HCT116 (cell line): Measurements from ENCODE around the gene NDUFS3. TPM values are rescaled to one million over a fixed set of nuclear protein-coding genes. Genes with fewer than 3 reads are reported as not detected.

Experiments used
- ATAC-seq: fragments of 200-7000 bp; cut with Tn5 transposase; 2 replicates; pipeline ENCODE4 v1.9.1; 2020; ENCODE audit warnings: mild to moderate bottlenecking, moderate library complexity
- BruUV-seq: library from RNA; stranded (reverse); fragments of 400-500 nt; replicated peaks from 2 replicates; lab custom pipeline; 2021; lab: Mats Ljungman, UMichigan
- CTCF ChIA-PET: fragments of 300-600 bp; sonication (Branson Sonifier 250); formaldehyde crosslinking; loops from one replicate; lab custom pipeline; 2021; ENCODE audit warnings: antibody characterized with exemption; lab: Charles Lee
- POLR2A ChIA-PET: fragments of 300-600, 350-600 bp; sonication (Branson Sonifier 250); formaldehyde crosslinking; loops from one replicate; lab custom pipeline; 2021; ENCODE audit warnings: antibody characterized with exemption; lab: Charles Lee
- RAD21 ChIA-PET, 2 experiments: fragments of 300-600 bp; sonication (Branson Sonifier 250); formaldehyde crosslinking; loops; one replicate each; lab custom pipeline; 2023; ENCODE audit warnings: low total read pairs in 2 of 2; ENCODE audit not compliant: uncharacterized antibody in 2 of 2, unreplicated experiment in 2 of 2, low non-redundant PET in 1 of 2; lab: Charles Lee
- DNase-seq: peaks from one replicate; pipeline ENCODE4 v3.0.0-alpha.2; 2010; ENCODE audit warnings: low read depth, low spot score
- H2AFZ ChIP-seq: fragments of 200-600 bp; shearing (Covaris generic), sonication (generic); 2 replicates; pipeline ENCODE4 v1.6.1; 2017; ENCODE audit warnings: low read depth, mixed run types, mixed read lengths, antibody characterized with exemption, low read length; ENCODE audit not compliant: poor library complexity, severe bottlenecking
- H3K27ac ChIP-seq: 2 replicates; pipeline ENCODE4 v1.5.1; 2012; ENCODE audit warnings: low read depth, low read length
- H3K27me3 ChIP-seq: fragments of 200-600 bp; sonication (generic); 2 replicates; pipeline ENCODE4 v1.6.1; 2016; ENCODE audit warnings: mixed run types, low read length, mixed read lengths; ENCODE audit not compliant: insufficient read depth
- H3K36me3 ChIP-seq, 2 experiments: fragments of 200-500 bp in 1 of 2; fragments of 200-600 bp in 1 of 2; sonication (Bioruptor generic) in 1 of 2; sonication (generic) in 1 of 2; 2 replicates each; pipeline versions ENCODE4 v1.5.1 to v1.6.1; 2014 to 2016; ENCODE audit warnings: low read length in 2 of 2, inconsistent platforms in 1 of 2, mixed read lengths in 1 of 2, mixed run types in 1 of 2; ENCODE audit not compliant: insufficient read depth in 2 of 2, control insufficient read depth in 1 of 2
- H3K4me1 ChIP-seq, 2 experiments: fragments of 200-600 bp in 1 of 2; sonication (generic) in 1 of 2; 2 replicates each; pipeline versions ENCODE4 v1.5.1 to v1.6.1; 2012 to 2017; ENCODE audit warnings: low read length in 2 of 2, inconsistent platforms in 1 of 2, mild to moderate bottlenecking in 1 of 2, mixed read lengths in 1 of 2, mixed run types in 1 of 2, moderate library complexity in 1 of 2; ENCODE audit not compliant: insufficient read depth in 2 of 2, control insufficient read depth in 1 of 2
- H3K4me2 ChIP-seq: fragments of 200-600 bp; sonication (generic); 2 replicates; pipeline ENCODE4 v1.6.1; 2017; ENCODE audit warnings: mixed run types, low read length, mixed read lengths
- H3K4me3 ChIP-seq, 2 experiments: fragments of 200-600 bp in 1 of 2; sonication (generic) in 1 of 2; replicated peaks in 1 of 2; 2 replicates each; pipeline ENCODE4 v1.5.1; 2011 to 2016; ENCODE audit warnings: low read length in 2 of 2, control low read depth in 1 of 2, low read depth in 1 of 2, mild to moderate bottlenecking in 1 of 2, mixed read lengths in 1 of 2, mixed run types in 1 of 2
- H3K79me2 ChIP-seq: fragments of 200-600 bp; sonication (generic); 2 replicates; pipeline ENCODE4 v1.6.1; 2017; ENCODE audit warnings: mild to moderate bottlenecking, mixed run types, low read length, moderate library complexity, mixed read lengths; ENCODE audit not compliant: insufficient read depth
- H3K9ac ChIP-seq: fragments of 200-600 bp; sonication (generic); 2 replicates; pipeline ENCODE4 v1.6.1; 2016; ENCODE audit warnings: low read length, mixed read lengths
- H3K9me2 ChIP-seq: fragments of 200-600 bp; sonication (generic), shearing (Covaris generic); 2 replicates; pipeline ENCODE4 v1.6.1; 2017; ENCODE audit warnings: mixed run types, mild to moderate bottlenecking, moderate library complexity; ENCODE audit not compliant: insufficient read depth
- H3K9me3 ChIP-seq, 2 experiments: fragments of 200-500 bp in 1 of 2; fragments of 200-600 bp in 1 of 2; sonication (Bioruptor generic) in 1 of 2; sonication (generic) in 1 of 2; 2 replicates each; pipeline ENCODE4 v1.6.1; 2014 to 2017; ENCODE audit warnings: low read length in 2 of 2, mixed read lengths in 2 of 2, inconsistent platforms in 1 of 2, low read depth in 1 of 2, mild to moderate bottlenecking in 1 of 2, mixed run types in 1 of 2, moderate library complexity in 1 of 2; ENCODE audit not compliant: control insufficient read depth in 1 of 2, insufficient read depth in 1 of 2
- H4K20me1 ChIP-seq: fragments of 200-600 bp; sonication (generic), shearing (Covaris generic); 2 replicates; pipeline ENCODE4 v1.6.1; 2017; ENCODE audit warnings: mixed run types, mild to moderate bottlenecking, moderate library complexity; ENCODE audit not compliant: insufficient read depth
- ATF3 ChIP-seq: IDR thresholded peaks from 2 replicates; pipeline ENCODE4 v1.6.1; 2012
- CEBPB ChIP-seq: IDR thresholded peaks from 2 replicates; pipeline ENCODE4 v1.6.1; 2012; ENCODE audit warnings: low read depth
- CTCF ChIP-seq, 3 experiments: fragments of 200-600 bp in 1 of 3; sonication (generic) in 1 of 3; IDR thresholded peaks in 2 of 3; conservative IDR thresholded peaks in 1 of 3; 2 replicates each; pipeline ENCODE4 v1.5.1; 2012 to 2017; ENCODE audit warnings: low read depth in 2 of 3, low read length in 2 of 3, antibody characterized with exemption in 1 of 3, borderline replicate concordance in 1 of 3, control low read depth in 1 of 3, mild to moderate bottlenecking in 1 of 3, mixed read lengths in 1 of 3, mixed run types in 1 of 3, moderate library complexity in 1 of 3; ENCODE audit not compliant: insufficient read depth in 1 of 3
- EGR1 ChIP-seq: IDR thresholded peaks from 2 replicates; pipeline ENCODE4 v1.6.1; 2012; ENCODE audit warnings: low read depth
- ELF1 ChIP-seq: IDR thresholded peaks from 2 replicates; pipeline ENCODE4 v1.6.1; 2012; ENCODE audit warnings: low read depth, borderline replicate concordance
- EZH2phosphoT487 ChIP-seq: fragments of 200-600 bp; IDR thresholded peaks from 2 replicates; pipeline ENCODE4 v1.6.1; 2018; ENCODE audit warnings: antibody characterized with exemption, borderline replicate concordance
- FOSL1 ChIP-seq: IDR thresholded peaks from 2 replicates; pipeline ENCODE4 v1.6.1; 2012; ENCODE audit warnings: low read depth
- MAX ChIP-seq: IDR thresholded peaks from 2 replicates; pipeline ENCODE4 v1.6.1; 2012
- POLR2A ChIP-seq: IDR thresholded peaks from 2 replicates; pipeline ENCODE4 v1.7.0; 2011; ENCODE audit warnings: borderline replicate concordance; ENCODE audit not compliant: insufficient read depth, insufficient read length; ENCODE audit errors: extremely low read depth
- RAD21 ChIP-seq: IDR thresholded peaks from 2 replicates; pipeline ENCODE4 v1.6.1; 2012; ENCODE audit warnings: low read depth, mild to moderate bottlenecking
- REST ChIP-seq: IDR thresholded peaks from 2 replicates; pipeline ENCODE4 v1.6.1; 2012; ENCODE audit warnings: low read depth
- SIN3A ChIP-seq: IDR thresholded peaks from 2 replicates; pipeline ENCODE4 v1.6.1; 2012; ENCODE audit warnings: low read depth
- SP1 ChIP-seq: IDR thresholded peaks from 2 replicates; pipeline ENCODE4 v1.6.1; 2012; ENCODE audit warnings: low read depth
- SRF ChIP-seq: IDR thresholded peaks from 2 replicates; pipeline ENCODE4 v1.6.1; 2012; ENCODE audit warnings: low read depth
- TCF7L2 ChIP-seq: IDR thresholded peaks from 2 replicates; pipeline ENCODE4 v1.7.0; 2011; ENCODE audit warnings: borderline replicate concordance, inconsistent platforms; ENCODE audit not compliant: insufficient read depth, insufficient read length; ENCODE audit errors: extremely low read depth
- YY1 ChIP-seq: IDR thresholded peaks from 2 replicates; pipeline ENCODE4 v1.6.1; 2011; ENCODE audit warnings: low read length, low read depth, moderate library complexity, mild to moderate bottlenecking; ENCODE audit not compliant: insufficient replicate concordance; ENCODE audit errors: extremely low read depth
- ZFX ChIP-seq: fragments of 450-650 bp; IDR thresholded peaks from 2 replicates; pipeline ENCODE4 v1.6.1; 2017
- ZNF274 ChIP-seq: fragments of 200-500 bp; sonication (Bioruptor generic); IDR thresholded peaks from 2 replicates; pipeline ENCODE4 v1.6.1; 2014; ENCODE audit warnings: mild to moderate bottlenecking, low read depth, low read length, inconsistent platforms
- intact Hi-C: fragments of 100-400 bp; cut with micrococcal nuclease; formaldehyde crosslinking; loops from 2 replicates; pipeline ENCODE4 v1.10.0; 2022
- total RNA-seq: library from RNA; stranded (reverse); gene quantifications from one replicate; pipeline ENCODE4 v1.2.1, GENCODE V29; 2021; ENCODE audit not compliant: unreplicated experiment

The NDUFS3 gene
- total RNA-seq, 1 experiment from 2014 or later, result 134 TPM

GRCh38 chr11:47538741-47539565, 39.9 kb upstream of the NDUFS3 start:
- Histone ChIP-seq H3K9me3 (no peaks in the 10 kb centered on the region), H3K4me3 (no peak overlapping the region), H3K36me3 (no peaks in the 10 kb centered on the region; a peak in 1 of 4 replicates), H2AFZ (no peak overlapping the region), H3K27me3 (no peaks in the 10 kb centered on the region), H3K79me2 (peaks cover 100% of the 10 kb centered on the region), H3K9me2 (no peaks in the 10 kb centered on the region), H3K27ac (no peak overlapping the region), H3K4me1 (peaks cover 14 to 35% of the 10 kb centered on the region in 2 experiments; a peak in 3 of 4 replicates), H3K4me2 (no peak overlapping the region), H4K20me1 (peaks cover 26% of the 10 kb centered on the region; the same call in 1 of the 2 replicates), H3K9ac (no peak overlapping the region)
- ChIA-PET RAD21 (no interaction called here), CTCF (interaction anchor here (0.9 to 1.2 kb wide), 2 partner anchors 10 to 15 kb away, joined by 3 read pairs; no protein-coding TSS in a partner anchor)
- no peak for DNase-seq
- intact Hi-C loops, result no loop called here
- no peak for ATAC-seq
- TSS peak; percentile 19 for BruUV-seq
- no peak for TF ChIP-seq SRF
- no peak for TF ChIP-seq SIN3A
- no peak for TF ChIP-seq REST
- TF ChIP-seq TCF7L2, result no peak
- no peak for TF ChIP-seq ELF1
- TF ChIP-seq EGR1, result no peak
- TF ChIP-seq EZH2phosphoT487, result no peak
- no peak for TF ChIP-seq ATF3
- TF ChIP-seq POLR2A, result no peak
- no peak for TF ChIP-seq FOSL1
- TF ChIP-seq YY1, result no peak
- no peak for TF ChIP-seq RAD21
- TF ChIP-seq CTCF (IDR thresholded peaks at IDR 0.05 in 2 of 3, conservative IDR thresholded peaks at IDR 0.05 in 1 of 3; ENCODE audit: borderline replicate concordance in 1 of 3, insufficient read depth in 1 of 3, low read depth in 2 of 3, low read length in 2 of 3), result no peak
- TF ChIP-seq MAX, result no peak
- no peak for TF ChIP-seq CEBPB
- no peak for TF ChIP-seq SP1
- no peak for TF ChIP-seq ZNF274
- TF ChIP-seq ZFX, result no peak
- TF ChIP-seq, all 23 proteins: peak for 0
- POLR2A ChIA-PET, result interaction anchor here (1.2 kb wide), 1 partner anchor 13 kb away, joined by 3 read pairs; no protein-coding TSS in a partner anchor
